Measurements from ENCODE around the gene EMILIN1.

- no peak for TF ChIP-seq GABPA (IDR thresholded peaks at IDR 0.05; ENCODE audit: low read depth)
- TF ChIP-seq, protein P1, sequence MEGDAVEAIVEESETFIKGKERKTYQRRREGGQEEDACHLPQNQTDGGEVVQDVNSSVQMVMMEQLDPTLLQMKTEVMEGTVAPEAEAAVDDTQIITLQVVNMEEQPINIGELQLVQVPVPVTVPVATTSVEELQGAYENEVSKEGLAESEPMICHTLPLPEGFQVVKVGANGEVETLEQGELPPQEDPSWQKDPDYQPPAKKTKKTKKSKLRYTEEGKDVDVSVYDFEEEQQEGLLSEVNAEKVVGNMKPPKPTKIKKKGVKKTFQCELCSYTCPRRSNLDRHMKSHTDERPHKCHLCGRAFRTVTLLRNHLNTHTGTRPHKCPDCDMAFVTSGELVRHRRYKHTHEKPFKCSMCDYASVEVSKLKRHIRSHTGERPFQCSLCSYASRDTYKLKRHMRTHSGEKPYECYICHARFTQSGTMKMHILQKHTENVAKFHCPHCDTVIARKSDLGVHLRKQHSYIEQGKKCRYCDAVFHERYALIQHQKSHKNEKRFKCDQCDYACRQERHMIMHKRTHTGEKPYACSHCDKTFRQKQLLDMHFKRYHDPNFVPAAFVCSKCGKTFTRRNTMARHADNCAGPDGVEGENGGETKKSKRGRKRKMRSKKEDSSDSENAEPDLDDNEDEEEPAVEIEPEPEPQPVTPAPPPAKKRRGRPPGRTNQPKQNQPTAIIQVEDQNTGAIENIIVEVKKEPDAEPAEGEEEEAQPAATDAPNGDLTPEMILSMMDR (IDR thresholded peaks at IDR 0.05): no peak
- no peak; the same call in 1 of the 2 replicates for TF ChIP-seq YY1 (IDR thresholded peaks at IDR 0.05; ENCODE audit: low read depth)
- TF ChIP-seq EZH2phosphoT487 (IDR thresholded peaks at IDR 0.05; ENCODE audit: borderline replicate concordance, low read depth): no peak
Measured at GRCh38 chr2:27049422-27050280, 28.8 kb upstream of the EMILIN1 start.

Data from SK-N-SH (cell line).